Measurements from ENCODE around the gene JUN. TPM values are rescaled to one million over a fixed set of nuclear protein-coding genes. Genes with fewer than 3 reads are reported as not detected.
"Not testable (repeated sequence)": the region's sequence is repeated elsewhere in the genome, so short reads cannot be mapped to it uniquely, and the experiment has no call there.

The JUN gene
- total RNA-seq, 2 experiments from 2014 or later: 24.2 to 25.5 TPM

DNA sequence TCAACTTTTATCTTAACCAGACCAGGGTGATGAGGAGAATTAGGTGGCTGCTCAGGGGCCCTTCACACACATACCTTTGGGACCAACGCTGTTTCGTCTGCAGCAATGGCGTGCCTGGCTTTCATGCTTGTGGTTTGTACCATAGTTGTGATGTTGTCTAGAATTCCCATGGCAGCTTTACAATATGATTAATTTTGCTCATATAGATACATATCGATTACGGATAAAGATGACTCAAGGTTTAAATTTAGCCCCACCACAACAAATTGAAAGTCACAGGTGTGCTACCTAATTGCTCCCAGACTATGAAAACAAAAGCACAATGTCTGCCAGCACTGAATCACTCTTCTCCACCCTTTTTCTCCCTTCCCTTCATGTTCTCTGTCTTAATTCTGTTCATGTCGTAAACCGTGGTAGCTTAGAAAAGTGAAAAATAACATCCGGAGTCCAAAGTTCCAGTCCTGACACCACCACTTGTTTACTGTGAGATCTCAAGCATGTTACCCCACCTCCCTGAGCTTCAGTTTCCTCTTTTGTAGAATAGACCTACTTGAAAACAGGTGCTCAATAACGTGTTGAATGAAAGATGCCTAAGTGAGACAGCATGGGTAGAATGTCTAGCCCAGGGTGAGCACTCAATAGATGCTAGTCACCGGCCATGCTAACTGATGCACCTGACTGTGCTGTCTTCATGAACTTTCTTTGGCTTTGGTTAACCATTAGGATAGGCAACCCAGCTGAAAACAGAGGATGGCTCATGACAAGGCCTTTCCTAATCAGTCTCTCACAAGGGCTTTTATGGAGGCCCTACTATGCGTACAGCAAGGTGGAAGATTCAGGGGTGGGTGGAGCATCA is 22.1 kb upstream of the JUN start:
- peaks cover 14% of the 10 kb centered on the region for H3K4me1 Mint-ChIP-seq

DNA sequence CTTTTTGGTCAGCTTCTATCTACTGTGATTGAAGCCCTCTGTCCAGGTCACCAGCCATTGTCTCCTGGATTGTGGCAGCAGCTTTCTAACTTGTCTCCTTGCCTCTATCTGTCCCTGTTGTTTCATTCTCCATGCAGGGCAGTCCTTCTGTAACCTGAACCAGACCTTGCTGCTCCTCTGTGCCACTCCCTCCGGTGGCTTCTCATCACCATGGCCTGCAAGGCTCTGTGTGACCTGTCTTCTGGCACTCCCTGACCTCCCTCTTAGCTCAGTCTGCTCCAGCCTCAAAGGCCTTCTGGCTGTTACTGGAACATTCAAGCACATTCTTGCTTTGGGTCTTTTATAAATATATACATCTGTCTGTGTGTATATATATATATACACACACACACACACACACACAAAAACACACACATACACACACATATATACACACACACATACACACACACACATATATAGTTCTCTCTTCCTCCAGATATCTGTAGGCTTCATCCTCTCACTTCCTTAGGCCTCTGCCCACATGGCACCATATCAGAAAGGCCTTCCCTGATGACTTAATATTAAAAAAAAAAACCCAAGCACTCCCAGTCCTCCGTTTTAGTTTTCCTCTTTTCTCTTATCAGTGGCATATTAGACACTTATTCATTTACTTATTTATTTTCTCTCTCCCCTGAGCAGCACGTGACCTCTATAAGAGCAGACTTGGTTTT is 21.2 kb upstream of the JUN start:
- ChIA-PET CTCF (no interaction called here), POLR2A (no interaction called here)
- DNase-seq (no peak), ATAC-seq (no peak)
- Mint-ChIP-seq H3K27ac (no peak overlapping the region), H3K4me1 (peaks cover 14% of the 10 kb centered on the region), H3K9me3 (ENCODE audit: low read depth) (no peaks in the 10 kb centered on the region), H3K27me3 (no peaks in the 10 kb centered on the region), H3K36me3 (ENCODE audit: low read depth) (peaks cover 5% of the 10 kb centered on the region), H3K4me3 (no peak overlapping the region)
- intact Hi-C loops (cut with DNase I, micrococcal nuclease): no loop called here

More for the DNA sequence above, 22.1 kb upstream of the JUN start:
- Mint-ChIP-seq H3K36me3 (ENCODE audit: low read depth) (peaks cover 5% of the 10 kb centered on the region), H3K27me3 (no peaks in the 10 kb centered on the region), H3K4me3 (no peak overlapping the region), H3K27ac (no peak overlapping the region), H3K9me3 (ENCODE audit: low read depth) (no peaks in the 10 kb centered on the region)
- DNase-seq (no peak), ATAC-seq (no peak)
- ChIA-PET POLR2A (no interaction called here), CTCF (interaction anchor here (0.9 kb wide), 1 partner anchor 91 kb away, joined by 3 read pairs; no protein-coding TSS in a partner anchor)
- intact Hi-C loops (cut with DNase I, micrococcal nuclease): no loop called here

GRCh38 chr1:58803858-58804257 is 20.0 kb upstream of the JUN start:
- ATAC-seq (no peak), DNase-seq (no peak)
- Mint-ChIP-seq H3K27ac (no peak overlapping the region), H3K4me3 (no peak overlapping the region), H3K36me3 (ENCODE audit: low read depth) (peaks cover 5% of the 10 kb centered on the region), H3K4me1 (peaks cover 10% of the 10 kb centered on the region), H3K9me3 (ENCODE audit: low read depth) (no peaks in the 10 kb centered on the region), H3K27me3 (no peaks in the 10 kb centered on the region)
- CTCF ChIA-PET: interaction anchor here (0.6 kb wide), 1 partner anchor 743 kb away, joined by 3 read pairs; no protein-coding TSS in a partner anchor
- intact Hi-C loops (cut with DNase I, micrococcal nuclease): no loop called here
- POLR2A ChIA-PET: no interaction called here

- DNase-seq (no peak), ATAC-seq (no peak)
- ChIA-PET CTCF (no interaction called here), POLR2A (no interaction called here)
- Mint-ChIP-seq H3K4me1 (peaks cover 7% of the 10 kb centered on the region), H3K27ac (no peak overlapping the region), H3K36me3 (ENCODE audit: low read depth) (peaks cover 5% of the 10 kb centered on the region), H3K27me3 (no peaks in the 10 kb centered on the region), H3K9me3 (ENCODE audit: low read depth) (no peaks in the 10 kb centered on the region), H3K4me3 (no peak overlapping the region)
- intact Hi-C loops (cut with DNase I, micrococcal nuclease): no loop called here
Measured at GRCh38 chr1:58802640-58803399, 19.0 kb upstream of the JUN start.

DNA sequence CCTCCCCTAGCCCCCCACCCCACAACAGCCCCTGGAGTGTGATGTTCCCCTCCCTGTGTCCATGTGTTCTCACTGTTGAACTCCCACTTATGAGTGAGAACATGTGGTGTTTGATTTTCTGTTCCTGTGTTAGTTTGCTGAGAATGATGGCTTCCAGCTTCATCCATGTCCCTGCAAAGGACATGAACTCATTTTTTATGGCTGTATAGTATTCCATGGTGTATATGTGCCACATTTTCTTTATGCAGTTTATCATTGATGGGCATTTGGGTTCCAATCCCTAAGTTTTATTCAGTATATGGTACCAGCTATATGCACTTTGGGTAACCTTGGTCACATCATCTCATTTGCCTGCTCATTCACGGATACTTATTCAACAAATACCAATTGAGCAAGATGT is 17.4 kb upstream of the JUN start:
- DNase-seq; CTCF ChIA-PET; H3K36me3 Mint-ChIP-seq (ENCODE audit: low read depth); H3K4me3 Mint-ChIP-seq; H3K27ac Mint-ChIP-seq; H3K4me1 Mint-ChIP-seq; H3K9me3 Mint-ChIP-seq (ENCODE audit: low read depth); intact Hi-C loops (cut with DNase I, micrococcal nuclease); ATAC-seq; H3K27me3 Mint-ChIP-seq; POLR2A ChIA-PET: not testable (repeated sequence)

- Mint-ChIP-seq H3K4me3 (no peak overlapping the region), H3K9me3 (ENCODE audit: low read depth) (no peaks in the 10 kb centered on the region), H3K4me1 (peaks cover 7% of the 10 kb centered on the region), H3K27me3 (no peaks in the 10 kb centered on the region), H3K27ac (no peak overlapping the region), H3K36me3 (ENCODE audit: low read depth) (peaks cover 3% of the 10 kb centered on the region)
- ATAC-seq (no peak), DNase-seq (no peak)
- ChIA-PET CTCF (no interaction called here), POLR2A (no interaction called here)
- intact Hi-C loops (cut with DNase I, micrococcal nuclease): no loop called here
Measured at GRCh38 chr1:58799650-58800049, 15.8 kb upstream of the JUN start.

DNA sequence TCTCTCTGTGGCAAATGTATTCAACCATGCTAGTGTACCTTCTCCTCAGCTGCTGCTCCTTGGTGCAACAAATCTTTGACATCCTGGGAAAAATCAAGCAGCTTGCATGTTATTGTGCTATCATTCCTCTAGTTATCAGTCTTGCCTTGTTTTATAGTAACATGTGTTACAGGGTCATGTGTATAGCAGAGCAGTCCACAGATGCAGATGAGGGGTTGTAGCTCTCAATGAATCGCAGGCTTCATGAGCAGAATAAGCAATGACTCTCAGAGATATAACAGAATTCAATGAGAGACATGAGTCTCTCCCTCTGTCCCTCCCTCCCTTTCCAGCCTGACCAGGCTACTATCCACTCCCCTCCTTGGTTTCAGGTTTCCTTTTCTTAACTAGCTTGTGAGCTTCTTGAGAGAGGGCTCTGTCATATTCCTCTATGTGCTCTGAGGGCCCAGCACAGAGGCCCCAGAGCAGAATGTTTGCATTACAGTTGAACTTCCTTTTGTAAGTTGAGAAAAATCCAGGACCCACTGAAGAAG is 15.1 kb upstream of the JUN start:
- Mint-ChIP-seq H3K36me3 (ENCODE audit: low read depth) (peaks cover 3% of the 10 kb centered on the region), H3K9me3 (ENCODE audit: low read depth) (no peaks in the 10 kb centered on the region), H3K4me1 (peaks cover 7% of the 10 kb centered on the region), H3K27ac (no peak overlapping the region), H3K27me3 (no peaks in the 10 kb centered on the region), H3K4me3 (no peak overlapping the region)
- no peak for DNase-seq
- ATAC-seq: no peak
- intact Hi-C loops (cut with DNase I, micrococcal nuclease): no loop called here
- CTCF ChIA-PET: interaction anchor here (0.8 to 1.2 kb wide), 2 partner anchors 13 to 625 kb away, joined by 3 to 4 read pairs; no protein-coding TSS in a partner anchor
- POLR2A ChIA-PET: no interaction called here

DNA sequence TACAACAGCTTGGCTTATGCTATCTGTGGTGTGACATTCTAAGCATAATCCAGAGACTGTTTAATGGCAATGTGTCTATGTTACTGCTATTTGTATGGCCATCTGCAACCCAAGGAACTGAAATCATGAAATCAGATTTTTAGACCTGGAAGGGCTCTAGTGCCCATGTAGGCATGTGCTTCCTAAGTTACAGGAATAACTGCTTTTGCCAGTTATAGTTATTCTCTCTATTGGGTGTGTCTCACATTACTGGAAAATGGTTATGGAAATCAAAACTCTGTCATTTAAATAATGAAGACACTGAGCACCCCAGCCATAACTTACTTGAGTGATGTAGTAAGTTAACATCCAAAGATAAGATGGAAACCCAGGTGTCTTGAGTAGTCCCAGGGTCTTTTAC is 12.6 kb upstream of the JUN start:
- ChIA-PET CTCF (no interaction called here), POLR2A (interaction anchor here (0.6 kb wide), 1 partner anchor 15 kb away, joined by 3 read pairs; no protein-coding TSS in a partner anchor)
- H3K27ac Mint-ChIP-seq: no peak overlapping the region
- no peak overlapping the region for H3K4me3 Mint-ChIP-seq
- H3K9me3 Mint-ChIP-seq (ENCODE audit: low read depth): no peaks in the 10 kb centered on the region
- intact Hi-C loops (cut with DNase I, micrococcal nuclease): no loop called here
- peaks cover 3% of the 10 kb centered on the region for H3K36me3 Mint-ChIP-seq (ENCODE audit: low read depth)
- DNase-seq (no peak), ATAC-seq (no peak)
- H3K27me3 Mint-ChIP-seq: no peaks in the 10 kb centered on the region
- peaks cover 7% of the 10 kb centered on the region for H3K4me1 Mint-ChIP-seq

GRCh38 chr1:58794585-58794984 is 10.7 kb upstream of the JUN start:
- CTCF ChIA-PET: no interaction called here
- DNase-seq: no peak
- H3K36me3 Mint-ChIP-seq (ENCODE audit: low read depth): no peaks in the 10 kb centered on the region
- no peaks in the 10 kb centered on the region for H3K9me3 Mint-ChIP-seq (ENCODE audit: low read depth)
- no peak for ATAC-seq
- POLR2A ChIA-PET: interaction anchor here (0.6 kb wide), 1 partner anchor 8 kb away, joined by 3 read pairs; no protein-coding TSS in a partner anchor
- peaks cover 14% of the 10 kb centered on the region for H3K4me1 Mint-ChIP-seq
- intact Hi-C loops (cut with DNase I, micrococcal nuclease): no loop called here
- no peak overlapping the region for H3K27ac Mint-ChIP-seq
- no peaks in the 10 kb centered on the region for H3K27me3 Mint-ChIP-seq
- H3K4me3 Mint-ChIP-seq: no peak overlapping the region

GRCh38 chr1:58792846-58793245 is 9.0 kb upstream of the JUN start:
- peaks cover 13% of the 10 kb centered on the region for H3K36me3 Mint-ChIP-seq (ENCODE audit: low read depth)
- no peak overlapping the region for H3K4me3 Mint-ChIP-seq
- ATAC-seq: no peak
- CTCF ChIA-PET: interaction anchor here (0.7 kb wide), 1 partner anchor 49 kb away, joined by 3 read pairs; no protein-coding TSS in a partner anchor
- POLR2A ChIA-PET: no interaction called here
- no peaks in the 10 kb centered on the region for H3K27me3 Mint-ChIP-seq
- peaks cover 5% of the 10 kb centered on the region for H3K9me3 Mint-ChIP-seq (ENCODE audit: low read depth)
- intact Hi-C loops (cut with DNase I, micrococcal nuclease): no loop called here
- DNase-seq: no peak
- H3K4me1 Mint-ChIP-seq: peaks cover 16% of the 10 kb centered on the region
- no peak overlapping the region for H3K27ac Mint-ChIP-seq

GRCh38 chr1:58791106-58791505 is 7.3 kb upstream of the JUN start:
- CTCF ChIA-PET: no interaction called here
- ATAC-seq (no peak), DNase-seq (no peak)
- Mint-ChIP-seq H3K9me3 (ENCODE audit: low read depth) (peaks cover 5% of the 10 kb centered on the region), H3K4me3 (no peak overlapping the region), H3K27me3 (no peaks in the 10 kb centered on the region), H3K27ac (no peak overlapping the region), H3K36me3 (ENCODE audit: low read depth) (peaks cover 18% of the 10 kb centered on the region), H3K4me1 (peaks cover 16% of the 10 kb centered on the region)
- POLR2A ChIA-PET: no interaction called here
- intact Hi-C loops (cut with DNase I, micrococcal nuclease): no loop called here
